SU-DHL-6 (cell line): Measurements from ENCODE around the gene ROCK2.

ENCODE experiments used
- H2AFZ ChIP-seq: fragments of 200-600 bp; sonication (generic); 2 replicates; pipeline ENCODE4 v1.6.1; 2014; ENCODE audit warnings: low read depth, mild to moderate bottlenecking, moderate library complexity, mixed read lengths, antibody characterized with exemption, low read length; ENCODE audit not compliant: severe bottlenecking
- H3F3A ChIP-seq: fragments of 200-600 bp; shearing (Covaris generic); 2 replicates; pipeline ENCODE4 v1.6.0; 2016; ENCODE audit warnings: antibody characterized with exemption, mild to moderate bottlenecking; ENCODE audit not compliant: insufficient read depth
- H3K27ac ChIP-seq: fragments of 200-600 bp; sonication (generic); 2 replicates; pipeline ENCODE4 v1.5.1; 2016; ENCODE audit warnings: low read depth, mild to moderate bottlenecking, low read length, moderate library complexity, mixed read lengths
- H3K27me3 ChIP-seq: fragments of 200-600 bp; sonication (generic), shearing (Covaris generic); 2 replicates; pipeline ENCODE4 v1.6.0; 2014; ENCODE audit warnings: mild to moderate bottlenecking, low read length
- H3K36me3 ChIP-seq: fragments of 200-600 bp; sonication (generic); 2 replicates; pipeline ENCODE4 v1.6.1; 2014; ENCODE audit warnings: mild to moderate bottlenecking, low read length, mixed read lengths
- H3K4me2 ChIP-seq: fragments of 300-600, 200-600 bp; shearing (Covaris generic), sonication (generic); 2 replicates; pipeline ENCODE4 v1.6.0; 2014; ENCODE audit warnings: low read length, low read depth, mild to moderate bottlenecking; ENCODE audit not compliant: poor library complexity, severe bottlenecking
- H3K4me3 ChIP-seq: fragments of 200-600 bp; sonication (generic); 2 replicates; pipeline ENCODE4 v1.5.1; 2014; ENCODE audit warnings: antibody characterized with exemption, low read length, mild to moderate bottlenecking, mixed read lengths; ENCODE audit not compliant: insufficient read depth, poor library complexity, severe bottlenecking
- H3K79me2 ChIP-seq: fragments of 200-600 bp; sonication (generic); 2 replicates; pipeline ENCODE4 v1.6.1; 2014; ENCODE audit warnings: mild to moderate bottlenecking, low read length, moderate library complexity; ENCODE audit not compliant: insufficient read depth
- H3K9ac ChIP-seq: fragments of 200-600 bp; sonication (generic); 2 replicates; pipeline ENCODE4 v1.7.0; 2014; ENCODE audit warnings: mild to moderate bottlenecking, low read length
- H3K9me2 ChIP-seq: fragments of 200-600 bp; sonication (generic); replicated peaks from 2 replicates; pipeline ENCODE4 v1.6.1; 2014; ENCODE audit warnings: low read length; ENCODE audit not compliant: insufficient read depth
- H3K9me3 ChIP-seq: fragments of 200-600 bp; sonication (generic); 2 replicates; pipeline ENCODE4 v1.6.1; 2014; ENCODE audit warnings: low read length, mixed read lengths; ENCODE audit not compliant: insufficient read depth
- H4K20me1 ChIP-seq: fragments of 200-600 bp; sonication (generic); 2 replicates; pipeline ENCODE4 v1.6.1; 2014; ENCODE audit warnings: low read depth, mild to moderate bottlenecking, antibody characterized with exemption, low read length, moderate library complexity, mixed read lengths
- EZH2phosphoT487 ChIP-seq: fragments of 200-600 bp; sonication (generic), shearing (Covaris generic); conservative IDR thresholded peaks from 2 replicates; pipeline ENCODE4 v1.6.1; 2018; ENCODE audit warnings: mild to moderate bottlenecking, antibody characterized with exemption, low read length, moderate library complexity, mixed read lengths
- TF ChIP-seq, protein P1 (sequence below): fragments of 200-600 bp; sonication (generic); IDR thresholded peaks from one replicate; pipeline ENCODE4 v1.5.1; 2017; ENCODE audit warnings: antibody characterized with exemption, mild to moderate bottlenecking, low read length, moderate library complexity; ENCODE audit not compliant: insufficient read depth, poor library complexity, severe bottlenecking

Gene ROCK2

DNA sequence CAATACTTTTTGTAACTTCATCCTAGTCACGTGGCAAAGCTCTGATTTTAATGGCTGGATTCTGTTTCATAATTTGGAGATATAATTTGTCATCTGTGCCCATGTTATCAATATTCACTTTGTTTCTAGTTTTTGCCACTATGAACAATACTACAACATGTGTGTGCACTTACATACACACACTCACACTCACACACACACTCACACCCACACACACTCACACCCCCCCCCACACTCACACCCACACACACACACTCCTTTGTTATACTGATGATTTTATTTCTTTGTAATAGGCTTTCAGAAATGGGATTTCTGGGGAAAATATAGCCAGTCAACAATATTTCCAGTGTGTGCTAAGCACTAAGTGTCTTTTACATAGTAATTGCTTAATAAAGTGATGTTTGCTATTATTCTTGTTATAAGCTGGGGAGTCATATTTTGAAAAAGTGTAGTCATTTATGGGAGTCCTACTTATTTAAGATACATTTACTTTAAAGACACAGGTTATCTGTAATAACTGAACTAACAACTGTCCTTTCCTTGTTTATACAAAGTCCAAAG lies 22.8 kb upstream of the ROCK2 start:
- Histone ChIP-seq H3K9me2 (no peaks in the 10 kb centered on the region), H3K79me2 (no peaks in the 10 kb centered on the region), H3K9ac (no peak overlapping the region), H3K4me2 (no peak overlapping the region), H3F3A (no peaks in the 10 kb centered on the region), H3K36me3 (no peaks in the 10 kb centered on the region), H3K4me3 (no peak overlapping the region), H3K27ac (no peak overlapping the region), H3K9me3 (no peaks in the 10 kb centered on the region), H3K27me3 (no peaks in the 10 kb centered on the region), H2AFZ (no peak overlapping the region), H4K20me1 (no peaks in the 10 kb centered on the region)
- no peak for TF ChIP-seq EZH2phosphoT487
- TF ChIP-seq, protein P1, sequence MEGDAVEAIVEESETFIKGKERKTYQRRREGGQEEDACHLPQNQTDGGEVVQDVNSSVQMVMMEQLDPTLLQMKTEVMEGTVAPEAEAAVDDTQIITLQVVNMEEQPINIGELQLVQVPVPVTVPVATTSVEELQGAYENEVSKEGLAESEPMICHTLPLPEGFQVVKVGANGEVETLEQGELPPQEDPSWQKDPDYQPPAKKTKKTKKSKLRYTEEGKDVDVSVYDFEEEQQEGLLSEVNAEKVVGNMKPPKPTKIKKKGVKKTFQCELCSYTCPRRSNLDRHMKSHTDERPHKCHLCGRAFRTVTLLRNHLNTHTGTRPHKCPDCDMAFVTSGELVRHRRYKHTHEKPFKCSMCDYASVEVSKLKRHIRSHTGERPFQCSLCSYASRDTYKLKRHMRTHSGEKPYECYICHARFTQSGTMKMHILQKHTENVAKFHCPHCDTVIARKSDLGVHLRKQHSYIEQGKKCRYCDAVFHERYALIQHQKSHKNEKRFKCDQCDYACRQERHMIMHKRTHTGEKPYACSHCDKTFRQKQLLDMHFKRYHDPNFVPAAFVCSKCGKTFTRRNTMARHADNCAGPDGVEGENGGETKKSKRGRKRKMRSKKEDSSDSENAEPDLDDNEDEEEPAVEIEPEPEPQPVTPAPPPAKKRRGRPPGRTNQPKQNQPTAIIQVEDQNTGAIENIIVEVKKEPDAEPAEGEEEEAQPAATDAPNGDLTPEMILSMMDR: no peak

DNA sequence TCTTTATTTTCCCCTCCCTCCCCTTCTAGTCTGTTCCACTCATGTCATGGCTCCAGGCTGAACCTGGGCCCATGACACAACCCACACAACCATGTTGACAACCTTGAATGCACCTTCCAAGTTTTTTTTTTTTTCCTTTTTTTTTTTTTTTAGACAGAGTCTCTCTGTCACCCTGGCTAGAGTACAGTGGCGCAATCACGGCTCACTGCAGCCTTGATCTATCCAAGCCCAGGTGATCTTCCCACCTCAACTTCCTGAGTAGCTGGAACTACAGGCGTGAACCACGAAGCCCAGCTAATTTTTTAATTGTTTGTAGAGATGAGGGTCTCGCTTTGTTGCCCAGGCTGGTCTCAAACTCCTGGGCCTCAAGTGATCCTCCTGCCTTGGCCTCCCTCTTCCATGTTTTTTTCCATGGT lies 21.9 kb upstream of the ROCK2 start:
- no peak overlapping the region for H3K4me3 ChIP-seq
- H3K27ac ChIP-seq: no peak overlapping the region
- TF ChIP-seq, protein P1: no peak
- no peak for TF ChIP-seq EZH2phosphoT487
- no peaks in the 10 kb centered on the region for H3F3A ChIP-seq
- no peaks in the 10 kb centered on the region for H3K79me2 ChIP-seq
- no peak overlapping the region for H2AFZ ChIP-seq
- no peak overlapping the region for H3K4me2 ChIP-seq
- no peaks in the 10 kb centered on the region for H3K9me3 ChIP-seq
- no peaks in the 10 kb centered on the region for H3K9me2 ChIP-seq
- no peak overlapping the region for H3K9ac ChIP-seq
- H4K20me1 ChIP-seq: no peaks in the 10 kb centered on the region
- H3K36me3 ChIP-seq: no peaks in the 10 kb centered on the region
- H3K27me3 ChIP-seq: no peaks in the 10 kb centered on the region

DNA sequence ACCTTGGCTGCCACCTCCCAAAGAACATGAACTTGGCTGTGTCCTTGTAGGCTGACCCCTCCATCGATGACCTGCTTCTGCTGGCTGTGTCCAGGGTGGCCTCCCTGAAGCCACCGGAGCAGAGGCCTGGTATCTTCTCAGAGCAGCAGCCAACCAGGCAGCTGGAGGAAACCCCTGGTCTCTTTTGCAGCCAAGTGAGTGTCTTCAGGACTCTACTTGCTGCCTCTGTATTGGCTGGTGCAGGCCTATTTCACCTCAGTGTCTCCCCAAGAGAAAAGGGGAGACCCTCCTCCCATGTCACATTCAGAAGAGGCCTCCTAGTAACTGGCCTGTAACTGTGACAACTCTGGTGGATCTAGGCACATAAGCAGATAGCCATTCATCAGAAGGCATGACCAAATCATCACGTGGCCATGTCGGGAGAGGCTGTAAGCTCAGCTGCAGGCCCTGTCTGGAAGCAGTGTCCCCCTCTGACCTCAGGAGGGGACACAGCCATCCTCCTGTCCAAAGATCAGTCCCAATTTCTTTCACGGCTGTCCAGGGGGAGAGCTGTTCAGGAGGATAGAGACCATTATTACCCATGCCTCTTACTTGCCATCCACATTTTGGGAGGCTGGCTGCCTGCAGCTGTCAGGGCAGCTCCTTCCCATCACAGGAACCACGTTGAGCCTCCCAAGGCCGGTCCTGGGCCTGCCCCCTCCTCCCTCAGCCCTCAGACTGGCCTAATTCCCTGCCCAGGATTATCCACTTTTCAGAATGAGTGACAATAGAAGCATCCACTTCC lies 20.9 kb upstream of the ROCK2 start:
- no peaks in the 10 kb centered on the region for H4K20me1 ChIP-seq
- H3F3A ChIP-seq: no peaks in the 10 kb centered on the region
- no peaks in the 10 kb centered on the region for H3K9me3 ChIP-seq
- H3K27ac ChIP-seq: no peak overlapping the region
- no peak overlapping the region for H3K4me3 ChIP-seq
- H3K36me3 ChIP-seq: no peaks in the 10 kb centered on the region
- no peaks in the 10 kb centered on the region for H3K9me2 ChIP-seq
- H3K79me2 ChIP-seq: no peaks in the 10 kb centered on the region
- no peak overlapping the region for H3K4me2 ChIP-seq
- no peaks in the 10 kb centered on the region for H3K27me3 ChIP-seq
- no peak overlapping the region for H3K9ac ChIP-seq
- TF ChIP-seq, protein P1: no peak
- TF ChIP-seq EZH2phosphoT487: no peak
- no peak overlapping the region for H2AFZ ChIP-seq
